Urothelium cell line (cell line): ENCODE data around the gene NCK2.

Source experiments
- DNase-seq: peaks from one replicate; pipeline ENCODE4 v3.0.0; 2011; ENCODE audit warnings: low spot score, mixed read lengths
- FAIRE-seq: peaks from 2 replicates; lab custom pipeline; 2011; peaks lifted over from hg19 to GRCh38; lab: Jason Lieb, UNC

The NCK2 gene

GRCh38 chr2:105774781-105775337, 30.1 kb downstream of the NCK2 start:
- DNase-seq (no peak), FAIRE-seq (no peak)

- DNase-seq = no peak
- FAIRE-seq = no peak
Observed at GRCh38 chr2:105775809-105776559, 31.3 kb downstream of the NCK2 start.

DNA sequence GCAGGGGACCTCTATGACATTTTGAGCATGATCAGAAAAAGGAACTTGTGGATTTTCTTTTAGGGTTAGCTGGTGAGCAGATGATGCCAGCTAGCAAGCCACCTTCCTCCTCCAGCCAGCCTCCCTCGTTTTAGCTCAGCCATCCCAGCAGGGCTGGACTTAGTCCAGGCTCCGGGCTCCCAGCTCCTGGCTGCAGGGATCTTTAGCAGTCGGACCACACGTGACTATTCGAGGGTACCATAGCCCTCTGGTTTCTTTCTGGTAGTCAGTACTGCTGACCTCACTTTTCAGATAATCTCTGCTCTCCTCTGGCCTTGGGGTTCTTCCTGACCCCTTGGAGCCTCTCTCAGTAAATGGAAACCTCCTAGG, 31.8 kb downstream of the NCK2 start:
- DNase-seq (no peak), FAIRE-seq (no peak)

GRCh38 chr2:105777031-105777482, 32.3 kb downstream of the NCK2 start:
- no peak for FAIRE-seq
- DNase-seq = no peak

DNA sequence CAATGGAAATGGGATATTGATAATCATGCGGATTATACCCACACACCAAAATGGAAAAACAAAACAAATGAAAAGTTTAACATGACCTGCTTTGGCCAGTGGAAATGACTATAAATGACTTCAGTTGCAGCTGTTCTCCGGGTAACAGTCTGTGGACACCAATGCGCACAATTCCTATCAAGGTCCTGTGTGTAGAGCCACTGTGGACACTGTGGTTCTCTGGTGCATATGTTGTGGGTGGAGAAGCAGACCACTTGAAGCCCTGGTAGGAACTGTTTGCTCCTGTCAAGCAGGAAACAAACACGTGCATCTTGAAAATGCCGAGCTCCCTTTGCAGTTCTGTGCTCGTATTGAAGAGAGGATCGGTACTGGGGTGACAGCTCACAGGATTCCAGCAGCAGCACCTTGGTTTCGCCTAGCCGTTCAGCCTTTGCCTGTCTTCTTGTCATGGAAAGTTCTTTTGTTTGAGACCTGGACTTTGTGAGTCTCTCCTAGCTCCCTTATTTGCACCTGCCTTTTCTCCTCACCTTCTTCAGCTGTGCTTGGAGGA, 32.9 kb downstream of the NCK2 start:
- no peak for DNase-seq
- FAIRE-seq = no peak

- peak; percentile 46 for FAIRE-seq
Observed at GRCh38 chr2:105778080-105778607, 33.4 kb downstream of the NCK2 start.

DNA sequence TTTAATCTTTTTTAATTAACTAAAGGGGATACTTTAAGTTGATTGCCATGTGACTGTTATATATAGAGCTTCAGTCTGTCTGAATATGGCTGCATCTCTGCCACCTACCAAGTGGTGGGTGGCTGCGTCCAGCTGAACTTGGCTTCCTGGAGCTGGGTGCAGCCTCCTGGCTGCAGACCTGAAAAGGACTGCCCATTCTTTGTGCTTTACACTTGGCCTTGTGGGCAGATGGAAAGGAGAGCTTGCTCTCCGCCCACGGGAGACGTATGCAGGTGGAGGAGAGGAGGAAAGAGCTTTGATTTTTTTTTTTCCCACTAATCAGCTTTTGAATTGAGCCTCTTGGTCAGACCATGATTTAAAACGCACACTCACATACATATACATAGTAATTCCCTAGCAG, 34.7 kb downstream of the NCK2 start:
- DNase-seq = no peak
- no peak for FAIRE-seq

More at GRCh38 chr2:105778080-105778607, 33.4 kb downstream of the NCK2 start:
- no peak for DNase-seq

DNA sequence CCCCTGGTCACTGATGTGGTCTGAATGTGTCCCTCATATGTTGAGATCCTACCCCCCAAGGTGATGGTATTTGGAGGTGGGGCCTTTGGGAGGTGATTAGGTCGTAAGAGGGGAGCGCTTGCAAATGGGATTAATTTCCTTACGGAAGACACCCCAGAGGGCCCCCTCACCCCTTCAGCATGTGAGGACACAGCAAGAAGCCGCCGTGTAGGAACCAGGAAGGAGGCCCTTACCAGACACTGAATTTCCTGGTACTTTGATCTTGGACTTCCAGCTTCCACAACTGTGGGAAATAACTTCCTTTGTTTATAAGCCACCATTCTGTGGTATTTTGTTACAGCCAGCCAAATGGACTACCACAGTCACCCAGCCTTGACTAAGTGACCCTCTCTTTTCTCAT, 35.9 kb downstream of the NCK2 start:
- DNase-seq (no peak), FAIRE-seq (no peak)

DNA sequence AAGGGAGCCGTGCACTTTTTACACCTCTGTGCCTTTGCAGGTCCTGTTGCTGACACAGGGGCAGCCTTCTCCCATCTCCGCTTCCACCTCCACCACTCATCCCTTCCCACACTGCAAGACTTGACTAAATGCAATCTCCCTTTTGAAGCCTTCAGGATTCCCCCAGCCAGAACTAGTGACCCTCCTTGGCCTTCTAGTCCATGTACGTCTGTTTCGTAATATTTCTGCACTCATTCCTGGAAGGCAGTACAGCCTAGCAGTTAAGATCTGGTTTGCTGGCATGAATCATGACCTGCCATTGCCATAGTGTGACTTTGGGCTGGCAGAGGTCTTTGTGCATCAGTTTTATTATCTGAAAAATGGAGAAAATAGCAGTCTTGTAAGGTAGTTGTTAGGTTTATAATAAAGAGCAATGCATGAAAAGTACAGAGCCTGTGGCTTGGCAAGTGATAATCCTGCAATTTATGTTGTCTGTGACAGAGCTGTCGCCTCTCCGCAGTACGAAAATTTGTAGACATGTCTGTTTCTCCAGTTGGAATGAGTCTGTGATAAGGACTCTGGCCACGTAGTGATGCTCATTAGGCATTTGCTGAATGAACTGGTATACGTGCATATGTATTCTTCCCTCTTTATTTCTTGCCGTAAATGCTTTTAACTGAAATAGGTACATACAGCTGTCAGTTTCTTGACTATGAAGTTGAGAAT, 36.7 kb downstream of the NCK2 start:
- FAIRE-seq (no peak), DNase-seq (no peak)

DNA sequence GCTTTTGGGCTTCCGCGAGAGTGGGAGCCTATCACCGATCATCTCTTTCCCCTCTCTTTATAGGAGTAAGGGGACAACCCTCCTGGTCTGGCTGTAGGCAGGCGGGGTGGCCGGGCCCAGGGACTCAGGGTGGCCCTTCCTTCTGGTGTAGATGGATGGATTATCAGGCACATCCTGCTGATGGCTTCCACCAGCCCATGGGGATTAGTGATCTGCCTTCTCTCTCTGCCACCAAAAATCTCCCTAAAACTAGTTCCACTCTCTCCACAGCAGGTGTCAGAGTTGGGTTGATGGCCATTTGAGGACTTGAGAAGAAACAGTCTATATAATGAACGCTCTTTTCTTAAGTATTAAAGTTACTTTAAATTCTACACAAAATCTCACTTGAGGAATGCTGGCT, 37.4 kb downstream of the NCK2 start:
- FAIRE-seq (no peak), DNase-seq (no peak)

DNA sequence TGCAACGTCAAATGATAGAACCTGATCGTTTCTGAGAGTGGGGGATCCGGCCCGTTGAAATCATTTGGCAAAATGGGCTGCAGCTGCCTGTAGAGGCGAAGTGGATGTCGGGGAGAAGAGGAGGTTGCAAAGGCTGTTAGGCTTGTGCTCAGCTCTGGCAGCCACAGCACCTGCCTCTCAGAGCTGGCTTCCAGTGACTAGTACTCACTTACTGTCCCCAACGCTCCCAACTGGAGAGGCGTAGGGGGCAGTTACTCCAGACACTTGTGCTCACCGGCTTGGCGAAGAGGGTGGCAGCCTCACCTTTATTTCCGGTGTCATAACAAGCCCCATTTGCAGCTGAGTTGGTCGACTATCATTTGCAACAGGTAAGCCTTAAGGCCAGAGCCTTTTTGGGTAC, 37.9 kb downstream of the NCK2 start:
- FAIRE-seq = no peak
- DNase-seq = no peak

GRCh38 chr2:105783151-105783738, 38.5 kb downstream of the NCK2 start:
- no peak for FAIRE-seq
- no peak for DNase-seq

DNA sequence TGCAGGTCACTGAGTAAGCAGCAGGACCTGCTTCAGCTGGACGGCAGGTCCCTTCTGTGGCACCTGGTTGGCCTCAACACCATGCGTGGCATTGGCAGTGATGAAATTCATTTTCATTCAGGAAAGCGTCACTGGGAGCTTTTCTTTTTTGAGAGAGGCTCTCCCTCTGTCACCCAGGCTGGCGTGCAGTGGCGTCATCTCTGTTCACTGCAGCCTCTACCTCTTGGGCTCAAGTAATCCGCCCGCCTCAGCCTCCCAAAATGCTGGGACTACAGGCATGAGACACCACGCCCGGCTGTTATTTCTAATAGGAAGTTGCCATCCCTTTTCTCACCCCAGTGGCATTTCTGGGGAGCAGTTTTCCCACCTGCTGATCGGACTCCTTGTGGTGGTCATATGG, 39.3 kb downstream of the NCK2 start:
- DNase-seq = no peak
- no peak for FAIRE-seq

DNA sequence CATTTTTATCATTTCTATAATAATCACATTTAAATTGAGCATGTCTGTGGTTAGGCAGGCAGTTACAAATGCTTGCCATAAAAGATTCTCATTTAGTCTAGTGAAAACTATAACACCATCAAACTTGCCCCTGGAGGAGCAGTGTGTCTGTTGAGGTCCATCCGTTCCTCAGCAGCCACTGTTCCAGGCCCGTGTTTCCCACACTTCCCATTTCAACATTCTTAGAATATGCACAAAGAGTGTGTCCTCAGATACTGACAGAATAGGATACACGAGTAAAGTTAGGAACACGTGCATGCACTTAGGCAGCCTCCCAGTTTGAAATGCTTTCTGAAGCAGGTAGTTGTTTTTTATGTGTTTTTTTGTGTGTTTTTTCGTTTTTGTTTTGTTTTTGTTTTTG, 39.9 kb downstream of the NCK2 start:
- DNase-seq = no peak
- no peak for FAIRE-seq

DNA sequence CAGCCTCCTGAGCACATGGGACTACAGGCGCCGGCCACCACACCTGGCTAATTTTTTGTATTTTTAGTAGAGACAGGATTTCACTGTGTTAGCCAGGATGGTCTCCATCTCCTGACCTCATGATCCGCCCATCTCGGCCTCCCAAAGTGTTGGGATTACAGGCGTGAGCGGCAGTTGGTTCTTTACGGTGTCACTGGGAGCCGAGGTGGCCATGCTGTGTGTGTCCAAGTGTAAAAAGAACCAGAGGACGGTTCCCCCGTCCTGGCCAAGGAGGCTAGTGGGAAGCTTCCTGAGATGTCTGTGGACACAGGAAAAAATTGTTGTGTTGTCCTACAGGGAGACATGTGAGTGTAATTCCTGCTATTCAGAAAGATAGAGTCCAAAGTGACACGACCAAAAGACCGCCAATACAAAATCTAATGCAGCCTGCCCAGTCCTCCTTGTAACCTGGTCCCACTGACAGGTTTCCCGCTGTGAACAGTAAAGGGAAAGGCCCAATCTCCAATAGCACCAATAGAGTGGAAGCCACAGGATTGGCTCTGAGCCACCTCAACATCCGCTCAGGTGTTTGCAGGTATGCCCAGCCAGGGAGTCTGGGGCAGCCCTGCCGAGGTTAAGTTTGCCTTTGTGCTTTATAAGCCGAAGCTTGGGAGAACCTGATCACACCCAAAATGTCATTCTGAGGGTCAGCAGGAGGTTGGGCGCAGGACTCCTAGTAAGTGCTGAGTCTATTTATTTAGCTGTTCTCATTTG, 40.6 kb downstream of the NCK2 start:
- DNase-seq = no peak

GRCh38 chr2:105786231-105787230, 41.8 kb downstream of the NCK2 start:
- FAIRE-seq (no peak), DNase-seq (no peak)

More for the DNA sequence above, 40.6 kb downstream of the NCK2 start:
- FAIRE-seq = no peak

DNA sequence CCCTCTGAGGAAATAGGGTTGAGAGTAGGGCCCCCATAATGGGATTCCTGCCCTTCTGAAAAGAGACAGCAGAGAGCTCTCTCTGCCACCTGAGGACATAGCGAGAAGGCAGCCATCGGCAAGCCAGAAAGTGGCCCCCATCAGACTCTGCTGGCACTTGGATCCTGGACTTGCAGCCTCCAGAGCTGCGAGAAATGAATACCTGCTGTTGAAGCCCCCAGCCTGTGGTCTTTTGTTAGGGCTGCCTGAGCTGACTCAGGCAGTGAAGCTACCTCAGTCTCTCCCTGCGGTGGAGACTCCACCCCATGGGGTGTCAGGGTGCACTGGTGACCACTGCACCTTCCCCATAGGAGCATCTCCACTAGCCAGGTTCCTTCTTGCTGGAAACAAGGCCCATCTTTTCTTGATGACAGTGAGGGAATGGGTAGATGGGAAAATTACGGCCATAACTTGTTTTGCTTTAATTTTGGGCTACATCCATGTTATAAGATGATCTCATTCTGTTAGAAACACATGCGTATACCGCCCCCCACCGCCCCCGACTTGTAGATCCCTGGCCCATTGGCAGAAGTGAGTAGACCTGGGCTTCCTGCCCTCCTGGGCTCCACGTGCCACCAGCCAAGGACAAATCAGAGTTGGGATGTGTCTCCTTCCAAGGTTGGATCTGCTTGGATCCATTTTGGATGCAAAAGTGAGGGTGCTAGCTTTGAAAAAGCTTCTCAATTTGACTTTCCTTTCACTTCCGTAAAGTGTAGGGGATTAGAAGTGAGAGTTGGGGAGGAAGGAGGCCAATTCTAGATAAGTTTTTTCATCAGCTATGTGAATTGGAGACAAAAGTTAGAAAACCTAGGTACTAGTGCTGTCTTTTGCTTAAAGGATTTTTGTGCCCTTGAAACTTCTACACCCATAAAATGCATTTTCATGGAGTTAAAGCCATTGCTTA, 42.9 kb downstream of the NCK2 start:
- FAIRE-seq = no peak
- no peak for DNase-seq

DNA sequence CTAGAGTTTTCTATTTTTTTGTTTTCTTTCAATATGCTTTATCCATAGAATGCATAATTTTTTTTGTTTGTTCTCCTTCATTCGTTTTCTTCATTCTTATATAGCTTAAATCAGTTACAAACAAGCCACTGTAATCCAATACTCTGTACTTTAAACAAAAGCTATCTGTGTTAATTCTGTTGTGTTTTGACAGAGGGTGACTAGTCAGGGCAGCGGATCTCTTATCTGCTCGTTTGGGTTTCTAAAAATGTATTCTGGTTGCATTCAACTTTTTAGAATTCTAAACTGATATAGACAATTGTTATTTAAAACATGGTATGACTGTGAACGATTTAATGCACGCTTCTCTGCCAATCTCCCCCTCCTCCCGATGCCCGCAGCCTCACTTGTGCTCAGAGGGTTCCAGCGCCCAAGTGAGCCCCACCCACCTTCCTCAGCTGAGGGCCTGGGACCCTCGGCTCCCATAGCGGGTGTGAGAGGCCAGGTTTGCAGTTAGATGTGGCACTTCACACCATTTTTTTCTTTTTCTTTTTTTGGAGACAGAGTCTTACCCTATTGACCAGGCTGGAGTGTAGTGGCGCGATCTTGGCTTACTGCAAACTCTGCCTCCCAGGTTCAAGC, 44.1 kb downstream of the NCK2 start:
- FAIRE-seq = no peak
- no peak for DNase-seq
